Progenitor cell of endocrine pancreas (in vitro differentiated cells): ENCODE measurements around the gene PDE1A. TPM values are rescaled to one million over a fixed set of nuclear protein-coding genes. Genes with fewer than 3 reads are reported as not detected.
"Not testable (repeated sequence)": the region's sequence is repeated elsewhere in the genome, so short reads cannot be mapped to it uniquely, and the experiment has no call there.

ENCODE experiments used
- DNase-seq: peaks from one replicate; pipeline ENCODE4 v3.0.0; 2021; ENCODE audit warnings: low spot score; ENCODE audit not compliant: unreplicated experiment
- H3K27ac Mint-ChIP-seq: 2 replicates; pipeline ENCODE4 v1.8.0; 2021; ENCODE audit warnings: mild to moderate bottlenecking, moderate library complexity, mixed read lengths
- H3K27me3 Mint-ChIP-seq: 2 replicates; pipeline ENCODE4 v1.8.0; 2021; ENCODE audit warnings: mixed read lengths
- H3K36me3 Mint-ChIP-seq: 2 replicates; pipeline ENCODE4 v1.8.0; 2022; ENCODE audit warnings: mixed read lengths; ENCODE audit not compliant: insufficient read depth
- H3K4me1 Mint-ChIP-seq: 2 replicates; pipeline ENCODE4 v1.8.0; 2021; ENCODE audit warnings: low read depth, mixed read lengths
- H3K4me3 Mint-ChIP-seq: 2 replicates; pipeline ENCODE4 v1.8.0; 2021; ENCODE audit warnings: low read depth, mild to moderate bottlenecking, moderate library complexity, mixed read lengths
- H3K9me3 Mint-ChIP-seq: 2 replicates; pipeline ENCODE4 v1.8.0; 2021; ENCODE audit warnings: low read depth, mixed read lengths
- total RNA-seq: library from RNA; stranded (reverse); gene quantifications from 2 replicates; pipeline ENCODE4 v1.2.1, GENCODE V29; 2021
- TF ChIP-seq, protein P1 (sequence below): fragments of 200-600 bp; sonication (generic); IDR thresholded peaks from one replicate; pipeline ENCODE4 v1.5.0; 2021; ENCODE audit warnings: antibody characterized with exemption, mild to moderate bottlenecking; ENCODE audit not compliant: unreplicated experiment

Gene PDE1A
- total RNA-seq, 1 donor from 2014 or later: 2.9 TPM

- H3K4me1 Mint-ChIP-seq: no peaks in the 10 kb centered on the region
- H3K27ac Mint-ChIP-seq: no peak overlapping the region
- no peaks in the 10 kb centered on the region for H3K27me3 Mint-ChIP-seq
- DNase-seq: no peak
- H3K36me3 Mint-ChIP-seq: no peaks in the 10 kb centered on the region
- no peak overlapping the region for H3K4me3 Mint-ChIP-seq
- no peaks in the 10 kb centered on the region for H3K9me3 Mint-ChIP-seq
- TF ChIP-seq, protein P1, sequence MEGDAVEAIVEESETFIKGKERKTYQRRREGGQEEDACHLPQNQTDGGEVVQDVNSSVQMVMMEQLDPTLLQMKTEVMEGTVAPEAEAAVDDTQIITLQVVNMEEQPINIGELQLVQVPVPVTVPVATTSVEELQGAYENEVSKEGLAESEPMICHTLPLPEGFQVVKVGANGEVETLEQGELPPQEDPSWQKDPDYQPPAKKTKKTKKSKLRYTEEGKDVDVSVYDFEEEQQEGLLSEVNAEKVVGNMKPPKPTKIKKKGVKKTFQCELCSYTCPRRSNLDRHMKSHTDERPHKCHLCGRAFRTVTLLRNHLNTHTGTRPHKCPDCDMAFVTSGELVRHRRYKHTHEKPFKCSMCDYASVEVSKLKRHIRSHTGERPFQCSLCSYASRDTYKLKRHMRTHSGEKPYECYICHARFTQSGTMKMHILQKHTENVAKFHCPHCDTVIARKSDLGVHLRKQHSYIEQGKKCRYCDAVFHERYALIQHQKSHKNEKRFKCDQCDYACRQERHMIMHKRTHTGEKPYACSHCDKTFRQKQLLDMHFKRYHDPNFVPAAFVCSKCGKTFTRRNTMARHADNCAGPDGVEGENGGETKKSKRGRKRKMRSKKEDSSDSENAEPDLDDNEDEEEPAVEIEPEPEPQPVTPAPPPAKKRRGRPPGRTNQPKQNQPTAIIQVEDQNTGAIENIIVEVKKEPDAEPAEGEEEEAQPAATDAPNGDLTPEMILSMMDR: no peak
Observed at GRCh38 chr2:182298456-182298855, 128.4 kb downstream of the PDE1A start.

GRCh38 chr2:182291296-182291695 lies 135.5 kb downstream of the PDE1A start:
- Mint-ChIP-seq H3K36me3 (no peaks in the 10 kb centered on the region), H3K4me1 (no peaks in the 10 kb centered on the region), H3K4me3 (no peak overlapping the region), H3K27me3 (no peaks in the 10 kb centered on the region), H3K27ac (no peak overlapping the region), H3K9me3 (no peaks in the 10 kb centered on the region)
- TF ChIP-seq, protein P1: no peak
- no peak for DNase-seq

DNA sequence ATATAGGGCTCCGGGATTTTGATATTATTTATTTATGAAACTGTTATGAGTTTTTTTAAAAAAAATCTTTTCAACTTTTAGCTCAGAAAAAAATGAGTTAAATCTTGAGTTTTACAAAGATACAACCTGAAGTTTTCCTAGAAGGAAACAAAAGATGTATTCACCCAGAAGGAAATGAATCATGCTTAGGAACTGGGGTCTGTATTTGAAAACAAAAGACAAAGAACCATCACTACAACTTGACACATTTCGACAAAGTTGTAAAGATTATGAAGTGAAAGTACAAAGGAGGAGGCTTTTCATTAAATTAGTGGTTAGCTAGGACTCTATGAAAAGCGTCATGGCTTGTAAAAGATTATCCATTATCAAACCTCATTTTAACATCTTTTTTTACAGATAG lies 143.3 kb downstream of the PDE1A start:
- Mint-ChIP-seq H3K27ac (no peak overlapping the region), H3K4me1 (no peaks in the 10 kb centered on the region), H3K27me3 (no peaks in the 10 kb centered on the region), H3K36me3 (no peaks in the 10 kb centered on the region), H3K4me3 (no peak overlapping the region), H3K9me3 (no peaks in the 10 kb centered on the region)
- DNase-seq: no peak
- TF ChIP-seq, protein P1: no peak

DNA sequence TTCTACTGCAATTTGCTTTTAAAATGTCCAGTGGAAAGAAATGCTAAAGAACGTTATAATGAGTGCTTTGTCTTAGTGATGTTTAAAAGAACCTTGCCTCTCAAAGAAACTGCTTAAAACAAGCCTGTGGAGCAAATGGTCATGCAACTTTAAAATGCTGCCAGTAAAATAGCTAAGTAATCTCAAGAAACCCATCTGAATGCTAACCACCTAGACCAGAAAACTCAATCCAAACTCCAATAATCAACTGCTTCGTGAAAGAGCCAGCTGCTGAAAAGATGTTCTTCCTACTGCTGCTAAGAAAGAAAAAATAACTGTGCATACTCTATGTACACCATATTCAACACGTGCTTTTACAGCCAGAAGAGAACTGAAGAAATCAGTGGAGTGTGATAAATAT lies 145.6 kb downstream of the PDE1A start:
- Mint-ChIP-seq H3K27ac (no peak overlapping the region), H3K4me3 (no peak overlapping the region), H3K9me3 (peaks cover 10% of the 10 kb centered on the region), H3K36me3 (no peaks in the 10 kb centered on the region), H3K4me1 (no peaks in the 10 kb centered on the region), H3K27me3 (no peaks in the 10 kb centered on the region)
- no peak for DNase-seq
- TF ChIP-seq, protein P1: no peak

GRCh38 chr2:182280118-182280517 lies 146.7 kb downstream of the PDE1A start:
- Mint-ChIP-seq H3K9me3 (peaks cover 15% of the 10 kb centered on the region), H3K36me3 (peaks cover 1% of the 10 kb centered on the region), H3K27me3 (no peaks in the 10 kb centered on the region), H3K27ac (no peak overlapping the region), H3K4me1 (no peaks in the 10 kb centered on the region), H3K4me3 (no peak overlapping the region)
- TF ChIP-seq, protein P1: no peak
- no peak for DNase-seq

DNA sequence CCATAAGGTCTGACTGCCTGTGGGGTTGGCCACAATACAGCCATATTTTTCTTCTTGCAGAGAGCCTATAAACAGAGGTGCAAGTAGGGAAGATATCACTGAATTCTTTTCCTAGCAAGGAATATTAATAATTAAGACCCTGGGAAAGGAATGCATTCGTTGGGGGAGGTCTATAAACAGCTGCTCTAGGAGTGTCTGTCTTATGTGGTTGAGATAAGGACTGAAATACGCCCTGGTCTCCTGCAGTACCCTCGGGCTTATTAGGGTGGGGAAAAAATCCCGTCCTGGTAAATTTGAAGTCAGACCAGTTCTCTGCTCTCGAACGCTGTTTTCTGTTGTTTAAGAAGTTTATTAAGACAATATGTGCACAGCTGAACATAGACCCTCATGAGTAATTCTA lies 150.2 kb downstream of the PDE1A start:
- H3K9me3 Mint-ChIP-seq: peaks cover 18% of the 10 kb centered on the region
- DNase-seq, H3K27me3 Mint-ChIP-seq, H3K4me1 Mint-ChIP-seq, H3K4me3 Mint-ChIP-seq, H3K27ac Mint-ChIP-seq, H3K36me3 Mint-ChIP-seq: not testable (repeated sequence)
